Activated CD8-positive, alpha-beta memory T cell treated with anti-CD3 and anti-CD28 coated beads, Interleukin-2, amount 50 U/mL, for 4 hours (primary cell): ENCODE data around the gene TEAD1.

Experiments
- DNase-seq: peaks from one replicate; pipeline ENCODE4 v3.0.0-alpha.2; 2020

The TEAD1 gene

DNA sequence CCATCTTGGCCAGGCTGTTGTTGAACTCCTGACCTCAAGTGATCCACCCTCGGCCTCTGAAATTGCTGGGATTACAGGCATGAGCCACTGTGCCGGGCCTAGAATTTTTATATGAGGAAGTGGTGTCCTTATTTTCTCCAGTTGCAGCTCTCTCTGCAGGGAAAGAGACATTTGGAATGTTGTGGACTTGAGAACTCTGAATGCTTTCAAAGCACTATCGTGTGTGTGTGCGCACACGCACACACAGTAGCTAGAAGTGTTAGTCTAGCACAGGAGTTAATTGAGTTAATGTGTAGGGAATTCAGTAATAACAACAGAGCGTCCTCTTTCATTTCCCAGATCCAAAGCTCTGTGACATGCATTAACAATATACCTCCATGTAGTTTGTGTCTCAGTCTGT is 170.9 kb downstream of the TEAD1 start:
- DNase-seq = no peak

DNA sequence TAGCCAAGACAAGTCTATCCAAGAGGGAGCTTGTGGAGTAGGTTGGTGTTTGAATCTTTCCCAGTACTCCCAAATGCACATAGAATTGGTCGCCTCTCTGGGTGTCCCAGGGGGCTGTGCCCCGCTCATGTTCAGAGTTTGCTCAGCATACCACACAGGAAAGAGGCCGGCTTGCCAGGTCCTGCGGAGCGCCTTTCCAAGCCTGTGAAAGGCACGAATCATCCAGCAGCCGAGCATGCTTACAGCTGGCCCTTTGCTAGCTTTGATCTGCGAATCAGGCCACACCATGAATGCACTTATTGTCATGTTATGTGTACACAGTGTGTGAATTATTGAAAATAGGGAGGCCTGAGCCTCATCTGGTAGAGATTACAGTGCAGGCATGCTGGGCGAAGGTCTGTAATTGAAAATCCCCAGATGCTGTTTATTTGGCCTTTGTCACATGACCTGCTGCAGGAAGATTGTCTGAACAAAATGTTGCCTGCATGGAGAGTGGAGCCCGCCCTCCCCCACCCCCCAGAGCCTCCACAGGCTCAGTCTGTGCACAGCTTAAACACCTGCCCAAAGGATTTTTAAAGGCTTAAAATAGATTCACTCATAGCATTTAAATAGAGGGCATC is 171.6 kb downstream of the TEAD1 start:
- DNase-seq = no peak

DNA sequence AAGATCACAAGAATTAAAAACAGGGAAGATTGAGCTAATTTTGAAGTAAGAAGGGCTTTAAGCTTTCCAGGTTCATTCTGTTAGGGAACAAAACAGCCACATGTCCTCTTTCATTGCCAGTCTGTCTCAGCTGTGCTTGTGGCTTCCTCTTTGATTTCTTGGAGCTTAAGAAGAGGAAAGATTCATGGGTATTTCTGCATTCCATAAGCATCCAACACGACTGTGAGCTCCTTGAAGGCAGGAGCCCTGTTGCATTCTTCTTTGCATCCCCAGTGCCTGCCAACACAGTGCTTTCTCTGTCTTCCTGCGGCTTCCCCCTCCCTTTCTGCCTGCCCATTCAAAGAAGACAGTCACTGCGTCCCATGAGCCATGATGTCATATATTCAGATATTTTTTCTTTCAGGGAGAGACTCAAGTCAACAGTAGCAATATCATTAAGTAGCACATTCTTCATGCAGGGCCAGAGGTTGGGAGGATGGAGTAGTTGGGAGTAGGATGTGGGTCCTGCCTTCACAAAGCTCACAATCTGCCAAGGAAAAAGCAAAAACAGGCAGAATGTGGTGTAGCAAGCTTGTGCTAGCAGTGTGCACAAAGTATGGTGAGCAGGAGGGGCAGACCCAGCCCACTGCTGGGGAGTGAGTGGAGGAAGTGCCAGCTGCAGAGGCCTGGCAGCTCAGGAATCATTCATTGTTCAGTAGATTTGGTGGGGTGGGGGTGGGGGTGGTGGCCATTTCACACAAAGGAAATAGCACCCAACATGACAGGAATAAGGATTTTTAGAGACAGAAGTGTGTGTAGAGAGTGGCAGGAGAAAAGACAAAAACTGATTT is 172.8 kb downstream of the TEAD1 start:
- DNase-seq = no peak

DNA sequence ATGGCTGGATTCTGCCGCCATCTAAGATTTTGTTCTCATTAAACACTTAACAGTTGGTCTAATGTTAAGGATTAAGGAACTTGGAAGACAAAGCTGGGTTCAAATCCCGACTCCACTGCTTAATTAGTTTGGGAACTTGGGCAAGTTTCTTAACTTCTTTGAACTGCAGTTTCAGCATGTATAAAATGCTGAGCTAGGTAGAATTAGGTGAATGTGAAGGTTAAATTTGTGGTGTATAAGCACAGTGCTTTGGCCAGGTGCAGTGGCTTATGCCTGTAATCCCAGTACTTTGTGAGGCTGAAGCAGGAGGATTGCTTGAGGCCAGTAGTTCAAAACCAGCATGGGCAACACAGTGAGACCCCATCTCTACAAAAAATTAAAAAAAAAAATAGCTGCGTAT is 174.2 kb downstream of the TEAD1 start:
- DNase-seq = no peak

DNA sequence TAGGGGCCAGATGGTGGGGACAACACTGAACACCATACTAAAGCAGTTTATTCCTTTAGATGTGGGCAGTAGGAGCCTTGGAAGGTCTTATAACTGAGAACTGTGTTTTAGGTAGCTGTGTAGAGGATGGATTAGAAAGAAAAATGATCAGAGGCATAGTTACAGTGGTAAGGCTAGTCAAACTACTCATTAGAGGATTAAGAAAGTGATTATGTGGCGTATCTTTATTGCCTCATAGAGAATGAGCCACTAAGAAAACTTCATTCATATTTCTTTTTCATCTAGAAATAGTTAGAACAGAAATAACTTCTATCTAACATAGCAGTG is 179.1 kb downstream of the TEAD1 start:
- no peak for DNase-seq

DNA sequence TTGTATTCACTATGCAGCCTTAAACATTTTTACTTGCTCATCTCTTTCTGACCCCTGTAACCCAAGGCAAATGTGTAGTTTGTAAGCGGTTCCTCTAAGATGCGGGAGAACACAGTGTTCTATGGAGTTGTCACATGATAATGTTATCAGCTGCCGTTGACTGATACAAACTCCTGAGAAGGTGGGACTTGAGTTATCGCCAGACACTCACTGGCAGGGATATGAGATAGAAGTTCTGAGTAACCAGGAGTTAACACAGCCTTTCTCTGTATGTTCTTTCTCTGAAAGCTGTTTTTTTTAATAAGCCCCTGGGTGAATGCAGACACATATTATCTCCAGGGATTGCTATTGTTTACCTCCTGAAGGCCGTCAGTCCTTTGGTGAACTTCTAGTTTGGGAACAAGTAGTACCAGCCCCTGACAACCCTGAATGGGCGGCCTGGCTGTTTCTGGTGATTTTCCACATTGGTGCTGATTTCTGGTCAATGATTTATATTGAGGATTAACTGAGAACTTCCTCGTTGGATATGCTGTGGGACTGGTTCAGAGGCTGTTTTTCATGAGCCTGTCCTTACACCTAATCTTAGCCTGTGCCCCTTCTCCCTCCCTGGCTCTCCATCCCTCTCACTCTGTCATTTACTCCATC is 179.6 kb downstream of the TEAD1 start:
- DNase-seq = no peak

DNA sequence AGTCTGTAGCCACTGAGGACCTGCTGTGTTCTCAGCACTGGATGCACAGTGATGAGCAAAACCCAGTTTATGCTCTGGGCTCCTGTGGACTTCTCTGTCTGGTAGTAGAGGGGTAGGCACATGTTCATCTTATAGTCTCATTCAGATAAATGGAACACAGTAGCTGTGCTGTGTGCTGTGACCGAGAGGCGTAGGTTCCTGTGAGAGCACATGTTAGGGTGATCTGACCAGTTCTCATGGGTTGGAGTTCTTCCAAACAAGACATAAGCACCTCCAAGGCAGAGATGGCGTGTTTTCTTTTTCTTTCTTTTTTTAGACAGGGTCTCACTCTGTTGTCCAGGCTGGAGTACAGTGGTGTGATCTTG is 180.1 kb downstream of the TEAD1 start:
- DNase-seq = no peak

DNA sequence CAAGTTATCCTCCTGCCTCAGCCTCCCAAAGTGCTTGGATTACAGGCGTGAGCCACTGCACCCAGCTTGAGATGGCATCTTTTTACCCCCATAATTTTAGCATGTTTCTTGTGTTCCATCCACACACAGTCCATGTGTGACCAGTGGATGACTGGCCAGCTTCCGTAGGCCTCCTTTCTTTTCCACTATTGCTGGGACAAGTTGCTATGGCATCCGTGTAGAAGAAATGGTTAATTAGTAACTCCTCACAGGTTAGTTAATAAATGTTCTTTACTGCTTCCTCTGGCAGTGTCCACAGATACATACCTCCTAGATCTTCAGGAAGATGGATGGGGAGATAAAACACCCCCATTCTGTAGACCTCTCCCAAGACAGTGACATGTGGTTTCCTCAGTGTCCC is 180.6 kb downstream of the TEAD1 start:
- DNase-seq = no peak

DNA sequence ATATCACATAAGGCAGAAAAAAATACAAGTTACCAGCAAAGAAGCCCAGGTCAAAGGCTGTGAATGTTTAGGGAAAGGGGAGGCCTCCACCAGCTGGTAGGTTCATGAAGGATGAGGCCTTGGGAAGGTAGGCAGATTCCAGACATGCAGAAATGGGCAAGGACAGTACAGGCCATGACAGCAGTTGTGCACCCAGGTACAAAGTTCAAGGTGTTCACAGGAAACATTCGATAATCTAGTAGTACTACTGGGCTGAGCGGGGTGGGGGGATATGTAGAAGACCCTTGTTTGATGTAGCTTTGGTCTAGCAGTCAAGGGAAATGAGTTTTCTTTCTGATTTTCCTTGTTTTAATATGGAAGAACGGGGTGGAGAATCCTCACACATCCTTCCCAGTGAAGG is 182.1 kb downstream of the TEAD1 start:
- no peak for DNase-seq

DNA sequence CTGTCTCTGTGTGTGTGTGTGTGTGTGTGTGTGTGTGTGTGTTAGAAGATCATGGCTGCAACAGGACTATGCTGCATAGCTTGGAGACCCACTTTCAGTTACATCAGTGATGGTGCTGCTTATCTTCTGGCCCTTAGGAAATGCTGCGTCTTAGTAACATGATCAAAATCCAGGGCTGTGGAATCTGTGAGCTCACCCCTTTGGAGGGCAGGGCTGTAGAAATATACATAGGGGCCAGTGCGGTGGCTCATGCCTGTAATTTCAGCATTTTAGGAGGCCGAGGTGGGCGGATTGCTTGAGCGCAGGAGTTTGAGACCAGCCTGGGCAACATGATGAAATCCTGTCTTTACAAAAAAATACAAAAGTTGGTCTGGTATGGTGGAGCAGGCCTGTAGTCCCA is 183.4 kb downstream of the TEAD1 start:
- no peak for DNase-seq

DNA sequence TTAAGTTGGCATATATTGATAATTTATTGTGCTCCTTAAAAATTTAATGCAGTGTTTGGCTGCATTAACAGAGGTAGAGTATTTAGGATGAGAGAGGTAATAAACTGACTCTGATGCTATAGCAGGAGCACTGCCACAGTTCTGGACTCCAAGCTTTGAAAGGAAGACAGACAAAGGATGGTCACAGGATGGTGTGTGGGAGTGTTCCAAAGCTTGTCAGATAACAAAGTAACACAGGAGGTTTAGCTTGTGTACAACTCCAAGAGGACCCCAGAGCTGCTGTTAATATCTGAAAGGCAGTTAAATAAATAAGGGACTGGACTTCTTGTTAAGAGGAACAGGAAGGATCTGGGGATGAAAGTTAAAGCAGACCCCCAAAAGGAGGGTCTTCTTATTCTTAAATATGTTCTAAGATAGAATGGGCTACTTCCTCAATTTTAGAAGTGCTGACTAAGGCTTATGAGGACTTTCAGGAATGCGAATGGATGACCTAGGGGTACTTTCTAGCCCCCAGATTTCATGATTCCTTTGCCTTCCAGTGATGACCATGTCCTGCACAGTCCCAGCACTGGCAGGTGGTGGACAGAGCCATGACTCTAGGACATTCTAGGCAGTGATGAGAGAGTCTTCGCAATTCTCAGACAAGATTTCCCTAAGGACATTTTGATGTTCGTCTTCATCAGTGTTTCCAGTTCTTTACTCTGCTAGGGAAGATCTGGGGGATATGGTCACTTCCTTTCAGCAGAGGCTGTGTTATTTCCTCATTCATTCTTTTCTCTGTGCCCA is 185.8 kb downstream of the TEAD1 start:
- DNase-seq = no peak

DNA sequence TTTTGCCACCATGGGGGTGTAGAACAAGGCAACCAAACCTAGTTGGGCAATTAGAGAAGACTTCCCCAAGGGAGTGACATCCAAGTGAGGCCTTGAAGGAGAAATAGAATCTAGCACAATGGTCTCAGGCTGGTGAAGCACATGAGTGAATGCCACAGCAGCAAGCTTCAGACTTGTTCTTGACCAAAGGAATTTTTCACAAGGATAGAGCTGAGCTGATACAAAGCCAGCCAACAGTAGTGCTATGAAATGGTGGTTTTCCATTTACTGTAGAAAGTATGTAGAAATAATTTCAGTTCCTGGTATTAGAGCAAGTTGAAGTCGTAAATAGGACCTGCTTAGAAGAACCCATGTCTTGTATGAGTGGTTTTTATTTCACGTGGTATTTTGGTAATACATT is 186.6 kb downstream of the TEAD1 start:
- no peak for DNase-seq

DNA sequence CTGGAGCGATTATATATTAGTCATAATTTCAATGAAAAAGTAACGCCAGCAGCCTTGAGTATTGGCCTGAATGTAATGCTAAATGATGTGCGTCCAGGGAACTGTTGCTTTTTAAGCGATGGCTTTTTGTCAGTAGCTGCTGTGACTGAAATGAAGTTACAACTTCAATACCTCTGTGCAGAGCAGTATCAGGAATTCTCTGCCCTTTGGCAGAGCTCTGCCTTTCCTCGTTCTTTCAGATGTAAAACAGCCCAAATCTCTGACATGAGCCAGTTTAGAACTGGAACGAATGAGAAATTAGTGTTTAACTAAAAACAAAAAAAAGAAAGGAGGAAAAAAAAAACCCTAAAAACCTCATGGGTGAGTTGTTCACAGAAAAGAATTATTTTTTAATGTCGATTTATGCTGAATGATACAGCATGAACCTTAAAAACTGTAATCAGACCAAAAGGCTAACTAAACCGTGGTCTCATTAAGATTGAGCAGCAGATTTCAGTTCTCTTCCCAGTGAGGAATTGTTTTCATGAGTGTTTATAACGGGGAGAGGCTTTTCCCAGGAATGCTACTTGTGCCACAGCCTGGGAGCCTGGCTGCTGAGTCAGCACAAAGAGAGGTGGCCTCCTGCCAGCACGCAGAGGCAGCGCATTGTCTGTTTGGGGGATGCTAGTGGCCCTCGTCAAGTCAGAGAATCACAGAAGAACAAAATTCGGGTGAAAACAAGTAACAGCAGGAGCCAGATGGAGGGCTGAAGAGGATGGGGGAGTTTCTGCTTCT is 188.7 kb downstream of the TEAD1 start:
- DNase-seq = no peak

DNA sequence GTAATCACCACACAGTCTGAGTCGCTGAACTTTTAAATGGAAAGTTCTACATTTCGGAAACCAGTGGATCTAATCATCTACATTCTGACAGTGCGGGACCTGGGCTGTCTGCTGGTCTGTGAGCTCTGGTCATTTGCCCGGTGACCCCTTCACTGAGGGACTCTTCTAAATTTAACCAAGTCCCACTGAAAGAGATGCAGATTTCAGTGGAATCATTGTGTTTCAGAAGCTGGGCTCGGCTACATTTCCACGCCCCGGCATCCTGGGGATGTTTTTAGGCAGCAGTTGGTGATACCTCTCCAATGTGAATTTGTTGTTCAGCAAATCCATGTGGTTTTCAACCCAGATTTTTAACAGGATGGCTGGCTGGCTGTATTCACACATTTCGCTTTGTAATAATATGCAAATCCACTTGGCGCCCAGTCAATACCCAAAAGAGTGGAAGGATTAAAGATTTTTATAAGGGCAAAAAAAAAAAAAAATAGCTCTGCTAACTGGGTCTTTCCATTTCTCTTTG is 189.4 kb downstream of the TEAD1 start:
- DNase-seq = no peak

DNA sequence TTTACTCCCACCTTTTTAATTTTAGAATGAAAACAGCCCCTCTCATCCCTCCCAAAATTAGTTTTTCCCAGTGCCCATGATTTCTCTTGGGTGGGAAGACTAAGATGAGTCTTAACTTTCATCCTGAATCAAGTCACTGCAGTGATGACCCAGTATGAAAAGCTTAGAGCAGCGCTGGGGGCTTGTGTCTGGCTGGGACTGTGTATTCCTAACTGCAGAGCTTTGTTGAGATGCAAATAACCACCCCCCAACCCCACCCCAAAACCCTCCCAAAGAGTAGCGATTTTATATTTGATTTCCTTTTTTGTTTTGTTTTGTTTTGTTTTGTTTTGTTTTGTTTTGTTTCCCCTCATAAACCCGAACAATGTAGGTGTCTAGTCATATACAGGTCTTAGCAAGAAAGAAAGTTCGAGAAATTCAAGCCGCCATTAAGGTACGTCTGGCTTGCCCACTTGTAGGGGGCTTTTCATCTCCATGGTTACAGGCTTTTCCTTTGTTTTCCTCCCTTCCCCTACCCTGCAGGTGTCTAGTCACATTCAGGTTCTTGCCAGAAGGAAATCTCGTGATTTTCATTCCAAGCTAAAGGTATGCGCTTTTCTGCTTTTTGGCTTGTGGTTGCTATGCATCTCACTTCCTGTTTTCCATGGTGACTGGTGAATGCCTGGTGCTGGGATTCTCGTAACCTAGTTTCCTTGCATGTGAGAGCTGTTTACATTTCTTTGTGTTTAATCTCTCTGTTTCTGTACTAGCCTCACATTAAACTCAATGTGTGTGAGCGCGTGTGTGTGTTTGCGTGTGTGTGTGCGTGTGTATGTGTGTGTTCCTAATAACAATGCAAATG is 190.3 kb downstream of the TEAD1 start:
- no peak for DNase-seq

DNA sequence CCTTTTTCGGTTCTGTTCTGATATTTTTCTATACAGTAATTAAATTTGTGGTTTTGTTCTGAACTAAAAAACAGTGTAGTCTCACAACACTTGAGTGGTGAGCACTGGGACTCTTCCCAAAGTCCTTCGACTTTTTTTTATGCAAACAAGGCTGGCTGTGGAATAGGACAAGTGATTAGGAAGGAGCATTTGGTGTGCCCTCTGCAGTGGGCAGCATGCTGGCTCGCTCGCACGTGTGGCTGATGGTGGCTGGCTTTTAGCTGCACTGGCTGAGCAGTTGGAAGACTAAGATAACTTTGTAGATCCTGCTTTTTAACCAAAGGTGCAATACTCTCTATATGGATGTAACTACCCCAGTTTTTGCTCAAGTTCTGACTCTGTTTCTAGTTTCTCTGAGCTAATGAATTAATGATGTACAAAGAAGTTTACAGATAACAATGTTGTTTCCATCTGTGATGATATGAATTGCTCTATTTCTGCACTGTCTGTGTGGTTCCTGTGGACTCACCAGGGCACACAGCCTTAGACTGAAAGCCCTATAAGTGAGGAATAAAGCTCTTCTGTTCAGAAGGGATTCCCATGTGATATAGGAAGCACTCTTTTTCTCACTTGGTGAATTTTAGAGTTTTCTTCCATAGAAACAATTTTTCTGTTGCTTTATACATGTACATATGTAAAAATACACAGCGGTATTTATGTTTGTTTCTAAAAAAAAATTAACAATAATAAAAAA is 191.8 kb downstream of the TEAD1 start:
- DNase-seq = no peak

DNA sequence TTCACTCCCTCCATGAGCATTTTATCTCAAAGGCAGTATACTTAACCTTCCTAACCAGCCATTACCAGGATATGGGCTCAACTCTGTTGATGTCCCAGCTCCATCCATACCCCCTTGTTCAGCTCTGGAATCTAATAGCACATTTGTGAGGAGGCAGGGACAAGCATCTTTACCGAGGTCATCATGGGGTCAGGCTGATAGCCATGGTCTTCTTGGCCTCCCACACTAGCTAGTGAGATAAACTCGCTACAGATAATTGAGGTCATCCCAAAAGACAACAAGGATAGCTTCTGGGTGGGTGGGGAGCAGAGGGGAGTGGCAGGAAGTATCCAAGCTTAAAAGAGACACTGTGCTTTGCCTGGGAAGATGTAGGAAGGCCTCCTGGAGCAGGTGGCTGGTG is 193.3 kb downstream of the TEAD1 start:
- no peak for DNase-seq

DNA sequence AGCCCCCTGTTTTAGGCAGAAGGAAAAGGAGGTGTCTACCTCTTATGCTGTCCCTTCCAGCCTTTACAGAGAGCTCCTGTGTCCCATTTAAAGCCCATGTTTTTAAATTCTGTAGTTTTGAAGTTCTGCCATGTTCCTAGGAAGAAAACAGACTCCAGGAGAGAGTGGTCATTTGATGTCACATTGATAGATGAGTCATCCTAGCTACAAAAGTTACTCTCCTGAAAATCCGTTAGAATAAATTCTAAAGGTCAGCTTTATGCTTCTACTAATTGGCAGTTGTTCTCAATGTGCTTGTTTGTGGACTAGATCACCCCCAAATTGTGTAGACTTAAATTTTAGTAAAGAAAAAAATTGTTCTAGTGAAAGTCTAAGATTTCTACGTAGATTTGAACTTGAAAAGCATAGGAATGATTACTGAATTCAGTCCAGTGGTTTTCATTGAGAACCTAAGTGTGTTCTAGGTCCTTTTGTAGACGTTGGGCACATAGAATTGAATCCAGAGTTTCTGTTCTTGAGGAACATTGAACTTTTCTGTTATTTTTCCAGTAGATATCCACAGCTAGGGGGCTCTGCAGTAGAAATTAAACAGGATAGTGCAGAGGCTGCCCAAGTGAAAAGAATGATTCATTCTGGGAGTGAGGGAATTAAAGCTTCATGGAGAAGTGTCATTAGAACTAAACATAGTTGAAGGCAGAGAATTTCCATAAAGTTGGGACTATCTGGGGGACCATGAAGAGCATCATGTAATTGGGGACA is 194.3 kb downstream of the TEAD1 start:
- no peak for DNase-seq

DNA sequence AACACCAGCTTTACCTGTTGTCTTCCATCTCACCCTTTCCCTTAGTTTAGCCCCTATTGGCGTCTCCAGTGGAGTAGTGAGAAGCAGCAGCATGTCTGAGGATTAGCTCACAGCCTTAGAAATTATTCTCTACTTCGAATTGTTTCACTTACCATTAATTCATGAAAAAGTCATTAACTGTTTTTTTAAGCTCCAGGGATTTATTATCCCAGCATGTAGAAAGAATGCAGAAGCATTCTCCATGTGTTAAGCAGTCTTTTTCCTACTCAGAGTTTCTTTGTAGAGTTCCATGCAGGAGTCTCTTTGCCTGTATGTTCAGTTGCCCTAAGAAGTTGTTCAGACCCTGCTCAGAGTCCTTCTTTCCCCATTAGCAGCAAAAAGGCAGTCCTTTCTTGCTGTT is 197.0 kb downstream of the TEAD1 start:
- DNase-seq = no peak

DNA sequence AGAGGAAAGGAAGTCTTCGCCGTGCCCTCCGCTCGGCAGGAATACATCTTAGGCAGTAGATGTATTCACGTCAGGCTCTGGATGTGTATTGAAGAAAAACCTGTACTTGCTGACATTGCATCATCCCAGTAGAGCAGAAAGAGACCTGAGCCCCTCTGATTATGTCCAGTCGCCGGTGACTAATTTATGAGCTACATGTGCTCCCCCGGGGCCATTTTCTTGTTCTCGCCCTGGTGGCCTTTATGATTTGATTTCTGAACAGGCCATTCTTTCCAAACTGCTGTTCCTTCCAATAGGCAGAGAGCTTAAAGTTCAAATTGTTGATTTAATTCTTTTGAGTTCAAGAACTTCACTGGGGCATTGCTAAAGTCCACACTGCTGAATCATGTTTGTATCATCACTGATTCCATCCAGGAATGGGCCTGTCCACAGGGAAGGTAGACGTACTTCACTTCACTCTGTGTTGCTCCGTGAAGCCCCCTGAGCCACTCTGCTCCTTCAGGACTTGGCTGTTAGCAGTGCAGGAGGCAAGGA is 197.6 kb downstream of the TEAD1 start:
- DNase-seq = no peak
